Transverse colon (tissue), 4 donors: Measurements from ENCODE around the gene C16orf92.

Source experiments
- CTCF ChIP-seq, 5 experiments: fragments of 200-600 bp in 3 of 5; fragments of 450-650 bp in 2 of 5; sonication (generic) in 3 of 5; IDR thresholded peaks; 1 replicate in 2 of 5; 2 replicates in 3 of 5; pipeline ENCODE4 v1.5.1; 2016 to 2017; ENCODE audit warnings: antibody characterized with exemption in 5 of 5, inconsistent platforms in 3 of 5, mild to moderate bottlenecking in 2 of 5, moderate library complexity in 1 of 5
- EP300 ChIP-seq: sonication (generic); formaldehyde crosslinking; IDR thresholded peaks from one replicate; pipeline ENCODE4 v1.6.1; 2017; ENCODE audit warnings: antibody characterized with exemption, low read depth
- POLR2A ChIP-seq: fragments of 450-650 bp; IDR thresholded peaks from one replicate; pipeline ENCODE4 v1.6.1; 2016; ENCODE audit warnings: antibody characterized with exemption, mild to moderate bottlenecking, moderate library complexity
- POLR2AphosphoS5 ChIP-seq, 3 donors: sonication (generic); formaldehyde crosslinking; IDR thresholded peaks; one replicate each; pipeline ENCODE4 v1.6.1; 2016; ENCODE audit warnings: antibody characterized with exemption in 3 of 3

- TF ChIP-seq CTCF (IDR thresholded peaks at IDR 0.05): no peak
- TF ChIP-seq POLR2A: no peak
- no peak for TF ChIP-seq POLR2AphosphoS5 (IDR thresholded peaks at IDR 0.05)
- no peak for TF ChIP-seq EP300
These were observed 45.8 kb upstream of the C16orf92 start for GRCh38 chr16:29977063-29977825.
